ENCODE data around the gene STIL.
A peak's percentile ranks its signal among the peaks of the same experiment; 100 is the strongest.
"Not testable (repeated sequence)": the region's sequence is repeated elsewhere in the genome, so short reads cannot be mapped to it uniquely, and the experiment has no call there.

Gene STIL

GRCh38 chr1:47313915-47314664, at the start of gene STIL:
Gene STIL (minus strand): TSS chr1:47314147. CDS start chr1:47310319, 3,828 bp downstream.
- Histone ChIP-seq H3K4me3 (ENCODE audit: insufficient read length, low read depth) (peak within 1 kb of the TSS; percentile 73), H3K9ac (ENCODE audit: insufficient read length, low read depth) (peak within 1 kb of the TSS; percentile 76), H3K27me3 (ENCODE audit: insufficient read depth, insufficient read length) (no peaks in the 10 kb centered on the region), H3K36me3 (ENCODE audit: insufficient read depth, insufficient read length, low read length) (peaks cover 36% of the 10 kb centered on the region), H3K9me3 (ENCODE audit: insufficient read depth, low read length) (no peaks in the 10 kb centered on the region), H3K4me1 (ENCODE audit: insufficient read depth, insufficient read length) (no peaks in the 10 kb centered on the region)
- peak; percentile 100 for DNase-seq (ENCODE audit: low read depth, low spot score)
- TF ChIP-seq YY1 (IDR thresholded peaks at IDR 0.05; ENCODE audit: insufficient read depth, insufficient read length) (no peak), SUZ12 (IDR thresholded peaks at IDR 0.05; ENCODE audit: extremely low read depth, insufficient read depth, insufficient read length) (no peak), ZNF274 (IDR thresholded peaks at IDR 0.05; ENCODE audit: low read depth, low read length) (no peak)

GRCh38 chr1:47362828-47363227, 48.9 kb upstream of the STIL start:
- TF ChIP-seq ZNF274 (IDR thresholded peaks at IDR 0.05; ENCODE audit: low read depth, low read length) (no peak), SUZ12 (IDR thresholded peaks at IDR 0.05; ENCODE audit: extremely low read depth, insufficient read depth, insufficient read length) (no peak), YY1 (IDR thresholded peaks at IDR 0.05; ENCODE audit: insufficient read depth, insufficient read length) (no peak)
- Histone ChIP-seq H3K9ac (ENCODE audit: insufficient read length, low read depth) (no peak overlapping the region), H3K27me3 (ENCODE audit: insufficient read depth, insufficient read length) (no peaks in the 10 kb centered on the region), H3K9me3 (ENCODE audit: insufficient read depth, low read length) (no peaks in the 10 kb centered on the region), H3K4me3 (ENCODE audit: insufficient read length, low read depth) (no peak overlapping the region), H3K36me3 (ENCODE audit: insufficient read depth, insufficient read length, low read length) (no peaks in the 10 kb centered on the region), H3K4me1 (ENCODE audit: insufficient read depth, insufficient read length) (no peaks in the 10 kb centered on the region)
- DNase-seq (ENCODE audit: low read depth, low spot score), result no peak

GRCh38 chr1:47361380-47361779, 47.4 kb upstream of the STIL start:
- H3K4me3 ChIP-seq (ENCODE audit: insufficient read length, low read depth), result no peak overlapping the region
- no peaks in the 10 kb centered on the region for H3K4me1 ChIP-seq (ENCODE audit: insufficient read depth, insufficient read length)
- no peaks in the 10 kb centered on the region for H3K36me3 ChIP-seq (ENCODE audit: insufficient read depth, insufficient read length, low read length)
- DNase-seq (ENCODE audit: low read depth, low spot score), result no peak
- no peaks in the 10 kb centered on the region for H3K9me3 ChIP-seq (ENCODE audit: insufficient read depth, low read length)
- no peak overlapping the region for H3K9ac ChIP-seq (ENCODE audit: insufficient read length, low read depth)
- H3K27me3 ChIP-seq (ENCODE audit: insufficient read depth, insufficient read length), result no peaks in the 10 kb centered on the region
- TF ChIP-seq ZNF274 (IDR thresholded peaks at IDR 0.05; ENCODE audit: low read depth, low read length), result no peak
- no peak for TF ChIP-seq YY1 (IDR thresholded peaks at IDR 0.05; ENCODE audit: insufficient read depth, insufficient read length)
- no peak for TF ChIP-seq SUZ12 (IDR thresholded peaks at IDR 0.05; ENCODE audit: extremely low read depth, insufficient read depth, insufficient read length)

DNA sequence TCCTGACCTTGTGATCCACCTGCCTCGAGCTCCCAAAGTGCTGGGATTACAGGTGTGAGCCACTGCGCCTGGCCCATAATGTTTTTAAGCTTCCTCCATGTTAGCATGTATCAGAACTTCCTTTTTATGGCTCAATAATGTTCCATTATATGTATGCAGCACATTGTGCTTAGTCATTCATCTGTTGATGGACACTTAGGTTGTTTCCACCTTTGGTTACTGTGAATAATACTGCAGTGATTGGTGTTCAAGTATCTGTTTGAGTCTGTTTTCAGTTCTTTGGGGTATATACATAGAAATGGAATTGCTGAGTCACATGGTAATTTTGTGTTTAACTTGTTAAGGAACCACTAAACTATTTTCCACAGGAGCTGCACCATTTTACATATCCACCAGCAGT, 37.4 kb upstream of the STIL start:
- no peaks in the 10 kb centered on the region for H3K9me3 ChIP-seq (ENCODE audit: insufficient read depth, low read length)
- TF ChIP-seq SUZ12 (IDR thresholded peaks at IDR 0.05; ENCODE audit: extremely low read depth, insufficient read depth, insufficient read length) (no peak), ZNF274 (IDR thresholded peaks at IDR 0.05; ENCODE audit: low read depth, low read length) (no peak), YY1 (IDR thresholded peaks at IDR 0.05; ENCODE audit: insufficient read depth, insufficient read length) (no peak)
- H3K4me1 ChIP-seq (ENCODE audit: insufficient read depth, insufficient read length), result no peaks in the 10 kb centered on the region
- no peak for DNase-seq (ENCODE audit: low read depth, low spot score)
- H3K36me3 ChIP-seq (ENCODE audit: insufficient read depth, insufficient read length, low read length), result no peaks in the 10 kb centered on the region
- no peak overlapping the region for H3K4me3 ChIP-seq (ENCODE audit: insufficient read length, low read depth)
- H3K27me3 ChIP-seq (ENCODE audit: insufficient read depth, insufficient read length), result no peaks in the 10 kb centered on the region
- H3K9ac ChIP-seq (ENCODE audit: insufficient read length, low read depth), result no peak overlapping the region

DNA sequence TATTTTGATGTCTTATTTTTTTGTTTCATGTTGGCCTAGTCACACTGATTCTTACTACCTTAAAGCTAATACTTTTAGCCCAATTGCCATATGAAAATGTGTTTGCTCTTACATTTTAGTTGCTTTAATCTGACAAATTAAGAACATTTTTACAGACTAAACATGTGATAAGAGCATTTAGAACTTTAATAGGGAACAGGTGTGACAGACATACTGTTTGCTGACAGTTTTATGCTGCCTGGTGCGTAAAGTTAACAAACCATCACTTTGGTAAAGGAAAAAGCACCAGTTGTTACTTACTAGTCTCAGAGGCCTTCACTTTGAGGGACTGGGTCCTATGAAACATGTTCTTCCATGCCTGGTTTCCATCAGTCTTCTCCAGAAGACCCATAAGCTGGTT, 34.3 kb upstream of the STIL start:
- no peak for DNase-seq (ENCODE audit: low read depth, low spot score)
- Histone ChIP-seq H3K27me3 (ENCODE audit: insufficient read depth, insufficient read length) (no peaks in the 10 kb centered on the region), H3K9me3 (ENCODE audit: insufficient read depth, low read length) (no peaks in the 10 kb centered on the region), H3K36me3 (ENCODE audit: insufficient read depth, insufficient read length, low read length) (peaks cover 5% of the 10 kb centered on the region), H3K4me3 (ENCODE audit: insufficient read length, low read depth) (no peak overlapping the region), H3K9ac (ENCODE audit: insufficient read length, low read depth) (no peak overlapping the region), H3K4me1 (ENCODE audit: insufficient read depth, insufficient read length) (no peaks in the 10 kb centered on the region)
- TF ChIP-seq YY1 (IDR thresholded peaks at IDR 0.05; ENCODE audit: insufficient read depth, insufficient read length) (no peak), SUZ12 (IDR thresholded peaks at IDR 0.05; ENCODE audit: extremely low read depth, insufficient read depth, insufficient read length) (no peak), ZNF274 (IDR thresholded peaks at IDR 0.05; ENCODE audit: low read depth, low read length) (no peak)

DNA sequence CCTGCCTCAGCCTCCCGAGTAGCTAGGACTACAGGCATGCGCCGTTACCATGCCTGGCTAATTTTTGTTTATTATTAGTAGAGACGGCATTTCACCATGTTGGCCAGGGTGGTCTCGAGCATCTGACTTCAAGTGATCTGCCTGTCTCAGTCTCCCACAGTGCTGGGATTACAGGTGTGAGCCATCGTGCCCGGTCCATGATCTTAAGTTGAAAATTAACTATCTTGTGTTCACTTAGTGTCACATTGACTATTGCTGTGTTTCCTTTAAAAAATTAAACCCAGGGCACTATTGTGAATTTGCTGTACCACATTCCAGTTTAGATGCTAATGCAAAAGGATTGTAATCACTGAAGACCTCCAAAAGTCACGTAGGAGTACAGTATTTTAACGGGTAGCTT, 33.8 kb upstream of the STIL start:
- H3K4me1 ChIP-seq (ENCODE audit: insufficient read depth, insufficient read length), result no peaks in the 10 kb centered on the region
- peaks cover 8% of the 10 kb centered on the region for H3K36me3 ChIP-seq (ENCODE audit: insufficient read depth, insufficient read length, low read length)
- TF ChIP-seq SUZ12 (IDR thresholded peaks at IDR 0.05; ENCODE audit: extremely low read depth, insufficient read depth, insufficient read length), result no peak
- no peak overlapping the region for H3K9ac ChIP-seq (ENCODE audit: insufficient read length, low read depth)
- DNase-seq (ENCODE audit: low read depth, low spot score), result no peak
- no peaks in the 10 kb centered on the region for H3K9me3 ChIP-seq (ENCODE audit: insufficient read depth, low read length)
- H3K4me3 ChIP-seq (ENCODE audit: insufficient read length, low read depth), result no peak overlapping the region
- H3K27me3 ChIP-seq (ENCODE audit: insufficient read depth, insufficient read length), result no peaks in the 10 kb centered on the region

- not testable (repeated sequence) for H3K4me3 ChIP-seq (ENCODE audit: insufficient read length, low read depth); DNase-seq (ENCODE audit: low read depth, low spot score); H3K36me3 ChIP-seq (ENCODE audit: insufficient read depth, insufficient read length, low read length); H3K27me3 ChIP-seq (ENCODE audit: insufficient read depth, insufficient read length); H3K9ac ChIP-seq (ENCODE audit: insufficient read length, low read depth); H3K4me1 ChIP-seq (ENCODE audit: insufficient read depth, insufficient read length); H3K9me3 ChIP-seq (ENCODE audit: insufficient read depth, low read length)
Measured at GRCh38 chr1:47346979-47347378, 33.0 kb upstream of the STIL start.
